ENCODE measurements around the gene CASK.

DNA sequence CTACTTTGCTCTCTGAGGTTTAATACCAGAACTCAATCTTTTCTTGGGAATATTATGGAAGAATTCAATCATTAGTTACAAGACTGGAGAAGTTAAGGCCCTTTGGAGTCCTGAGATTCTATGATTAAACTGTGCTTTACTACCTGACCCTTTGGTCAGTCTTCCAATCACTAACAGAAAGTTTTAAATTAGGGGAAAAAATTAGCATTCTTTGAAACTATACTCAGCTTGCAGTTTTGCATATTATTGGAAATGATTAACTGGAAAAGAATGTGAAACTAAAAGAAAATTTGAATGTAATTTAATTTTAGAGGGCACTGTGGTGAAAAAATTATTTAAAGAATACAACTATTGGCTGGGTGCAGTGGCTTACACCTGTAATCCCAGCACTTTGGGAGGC, 253.2 kb downstream of the CASK start:
- TF ChIP-seq FOXK1 (CRISPR knock-in tag; IDR thresholded peaks at IDR 0.05) (no peak), USF2 (CRISPR knock-in tag; IDR thresholded peaks at IDR 0.05) (no peak), CTCF (IDR thresholded peaks at IDR 0.05) (no peak), JUN (CRISPR knock-in tag; IDR thresholded peaks at IDR 0.05) (no peak), TCF7 (CRISPR knock-in tag; IDR thresholded peaks at IDR 0.05; ENCODE audit: low read depth) (no peak), ZNF512 (CRISPR knock-in tag; IDR thresholded peaks at IDR 0.05; ENCODE audit: borderline replicate concordance) (no peak), RELA (CRISPR knock-in tag; IDR thresholded peaks at IDR 0.05; ENCODE audit: borderline replicate concordance) (no peak), HMGXB4 (CRISPR knock-in tag; IDR thresholded peaks at IDR 0.05) (no peak), CREM (CRISPR knock-in tag; IDR thresholded peaks at IDR 0.05) (no peak), ZNF232 (CRISPR knock-in tag; IDR thresholded peaks at IDR 0.05) (no peak)
- TF ChIP-seq, protein P1, sequence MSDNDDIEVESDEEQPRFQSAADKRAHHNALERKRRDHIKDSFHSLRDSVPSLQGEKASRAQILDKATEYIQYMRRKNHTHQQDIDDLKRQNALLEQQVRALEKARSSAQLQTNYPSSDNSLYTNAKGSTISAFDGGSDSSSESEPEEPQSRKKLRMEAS (CRISPR knock-in tag; IDR thresholded peaks at IDR 0.05): no peak
- TF ChIP-seq, protein P2, sequence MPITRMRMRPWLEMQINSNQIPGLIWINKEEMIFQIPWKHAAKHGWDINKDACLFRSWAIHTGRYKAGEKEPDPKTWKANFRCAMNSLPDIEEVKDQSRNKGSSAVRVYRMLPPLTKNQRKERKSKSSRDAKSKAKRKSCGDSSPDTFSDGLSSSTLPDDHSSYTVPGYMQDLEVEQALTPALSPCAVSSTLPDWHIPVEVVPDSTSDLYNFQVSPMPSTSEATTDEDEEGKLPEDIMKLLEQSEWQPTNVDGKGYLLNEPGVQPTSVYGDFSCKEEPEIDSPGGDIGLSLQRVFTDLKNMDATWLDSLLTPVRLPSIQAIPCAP (CRISPR knock-in tag; IDR thresholded peaks at IDR 0.05): no peak
- TF ChIP-seq, protein P3, sequence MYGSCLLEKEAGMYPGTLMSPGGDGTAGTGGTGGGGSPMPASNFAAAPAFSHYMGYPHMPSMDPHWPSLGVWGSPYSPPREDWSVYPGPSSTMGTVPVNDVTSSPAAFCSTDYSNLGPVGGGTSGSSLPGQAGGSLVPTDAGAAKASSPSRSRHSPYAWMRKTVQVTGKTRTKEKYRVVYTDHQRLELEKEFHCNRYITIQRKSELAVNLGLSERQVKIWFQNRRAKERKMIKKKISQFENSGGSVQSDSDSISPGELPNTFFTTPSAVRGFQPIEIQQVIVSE (CRISPR knock-in tag; IDR thresholded peaks at IDR 0.05; ENCODE audit: borderline replicate concordance): no peak

All from WTC11 (cell line).